Spleen (tissue), 7 donors: Measurements from ENCODE around the gene EML6.

Source experiments
- POLR2A ChIP-seq, 3 donors: fragments of 450-650 bp; IDR thresholded peaks; one replicate each; pipeline ENCODE4 v1.5.1; 2017; ENCODE audit warnings: antibody characterized with exemption in 3 of 3, mild to moderate bottlenecking in 1 of 3
- TF ChIP-seq, protein P1 (sequence below), 11 experiments: fragments of 200-600 bp in 7 of 11; fragments of 450-650 bp in 4 of 11; sonication (generic) in 4 of 11; IDR thresholded peaks in 8 of 11; conservative IDR thresholded peaks in 3 of 11; 1 replicate in 7 of 11; 2 replicates in 4 of 11; pipeline versions ENCODE4 v1.4.0 to v1.8.0; 2016 to 2021; ENCODE audit warnings: antibody characterized with exemption in 11 of 11, inconsistent platforms in 4 of 11, mild to moderate bottlenecking in 1 of 11
- donor health status: DM: no; HTN: no; CAD: no; lungs with moderate emphysema.
- donor health status: DM: no; HTN: no; CAD: no.
- donor health status: DM: no; HTN: no; CAD: no.

GRCh38 chr2:54925022-54925421 is 201.6 kb downstream of the EML6 start:
- TF ChIP-seq, protein P1, sequence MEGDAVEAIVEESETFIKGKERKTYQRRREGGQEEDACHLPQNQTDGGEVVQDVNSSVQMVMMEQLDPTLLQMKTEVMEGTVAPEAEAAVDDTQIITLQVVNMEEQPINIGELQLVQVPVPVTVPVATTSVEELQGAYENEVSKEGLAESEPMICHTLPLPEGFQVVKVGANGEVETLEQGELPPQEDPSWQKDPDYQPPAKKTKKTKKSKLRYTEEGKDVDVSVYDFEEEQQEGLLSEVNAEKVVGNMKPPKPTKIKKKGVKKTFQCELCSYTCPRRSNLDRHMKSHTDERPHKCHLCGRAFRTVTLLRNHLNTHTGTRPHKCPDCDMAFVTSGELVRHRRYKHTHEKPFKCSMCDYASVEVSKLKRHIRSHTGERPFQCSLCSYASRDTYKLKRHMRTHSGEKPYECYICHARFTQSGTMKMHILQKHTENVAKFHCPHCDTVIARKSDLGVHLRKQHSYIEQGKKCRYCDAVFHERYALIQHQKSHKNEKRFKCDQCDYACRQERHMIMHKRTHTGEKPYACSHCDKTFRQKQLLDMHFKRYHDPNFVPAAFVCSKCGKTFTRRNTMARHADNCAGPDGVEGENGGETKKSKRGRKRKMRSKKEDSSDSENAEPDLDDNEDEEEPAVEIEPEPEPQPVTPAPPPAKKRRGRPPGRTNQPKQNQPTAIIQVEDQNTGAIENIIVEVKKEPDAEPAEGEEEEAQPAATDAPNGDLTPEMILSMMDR (IDR thresholded peaks at IDR 0.05 in 8 of 11, conservative IDR thresholded peaks at IDR 0.05 in 3 of 11): no peak
- TF ChIP-seq POLR2A (IDR thresholded peaks at IDR 0.05): no peak
